Pancreas (tissue), 10 donors: ENCODE results near the gene CCL5. TPM values are rescaled to one million over a fixed set of nuclear protein-coding genes. Genes with fewer than 3 reads are reported as not detected.
"Not testable (repeated sequence)": the region's sequence is repeated elsewhere in the genome, so short reads cannot be mapped to it uniquely, and the experiment has no call there.

Experiments
- ATAC-seq, 4 donors: fragments of 200-7000 bp; cut with Tn5 transposase; one replicate each; pipeline versions ENCODE4 v1.8.0 to v1.9.1; 2020; ENCODE audit warnings: mild to moderate bottlenecking in 4 of 4, moderate library complexity in 4 of 4
- DNase-seq, 6 donors: peaks; one replicate each; pipeline ENCODE4 v3.0.0-alpha.2; 2020
- FAIRE-seq: peaks from 2 replicates; lab custom pipeline; 2012; peaks lifted over from hg19 to GRCh38; lab: Jason Lieb, UNC
- H3K27ac ChIP-seq, 4 donors: fragments of 200-600 bp; sonication (generic); 1 replicate in 3 of 4; 2 replicates in 1 of 4; pipeline versions ENCODE4 v1.5.0 to v1.8.0; 2020
- H3K27me3 ChIP-seq, 4 donors: fragments of 200-600 bp; one replicate each; pipeline ENCODE4 v1.8.0; 2021
- H3K36me3 ChIP-seq, 3 donors: fragments of 200-600 bp; sonication (generic) in 1 of 3; one replicate each; pipeline versions ENCODE4 v1.5.0 to v1.8.0; 2020 to 2021
- H3K4me1 ChIP-seq, 3 donors: fragments of 200-600 bp; one replicate each; pipeline ENCODE4 v1.8.0; 2021
- H3K4me3 ChIP-seq, 4 donors: fragments of 200-600 bp; sonication (generic) in 2 of 4; one replicate each; pipeline versions ENCODE4 v1.5.0 to v1.8.0; 2020 to 2021
- H3K9me3 ChIP-seq, 4 donors: fragments of 200-600 bp; one replicate each; pipeline ENCODE4 v1.8.0; 2021
- CTCF ChIP-seq, 4 donors: fragments of 200-600 bp; sonication (generic) in 3 of 4; IDR thresholded peaks; one replicate each; pipeline versions ENCODE4 v1.5.0 to v1.8.0; 2021; ENCODE audit warnings: antibody characterized with exemption in 4 of 4
- WGBS, 2 donors: extraction: QIAGEN DNeasy Blood & Tissue Kit; methylation state at CpG; one replicate each; pipeline ENCODE4 v1.1.7; 2013; 5-methylcytosine and 5-hydroxymethylcytosine counted together
- intact Hi-C, 3 donors: fragments of 100-400 bp; cut with DNase I; formaldehyde crosslinking; loops; one replicate each; pipeline versions ENCODE4 v1.11.1 to v1.14.2; 2022
- polyA plus RNA-seq, 2 donors: library from polyadenylated mRNA; stranded (reverse); fragments of 200-250 nt; gene quantifications; one replicate each; pipeline ENCODE4 v1.2.3, GENCODE V29; 2013
- total RNA-seq, 6 donors: library from RNA; stranded (reverse); fragmentation: NEBNext Ultra II Directional in 4 of 6; extraction: Animal tissue kit (Norgen Biotek cat#: 25700) in 4 of 6; gene quantifications; one replicate each; pipeline versions ENCODE4 v1.2.1 to v1.2.4, GENCODE V29; 2021 to 2023
- donor health status: healthy with polysubstance abuse.
- donor health status: DM: no; HTN: no; CAD: no; lungs with moderate emphysema.
- donor health status: DM: no; HTN: no; CAD: no.
- donor health status: control.
- donor health status: control.
- donor health status: Bipolar disorder and iron deficiency.
- donor health status: DM: yes; HTN: yes; CAD: no.
- donor health status: DM: no; HTN: no; CAD: no.
- donor health status: DM: no; HTN: no; CAD: no.
- donor health status: DM: yes; HTN: yes; CAD: no.

The CCL5 gene
- total and polyA plus RNA-seq, 8 donors = 0.47 to 3.5 (median 1.8) TPM

GRCh38 chr17:35900280-35900679 is 20.1 kb upstream of the CCL5 start:
- no peak for ATAC-seq
- Histone ChIP-seq H3K4me3 (no peak overlapping the region), H3K27me3 (no peaks in the 10 kb centered on the region), H3K27ac (no peak overlapping the region), H3K9me3 (no peaks in the 10 kb centered on the region), H3K36me3 (no peaks in the 10 kb centered on the region), H3K4me1 (no peaks in the 10 kb centered on the region)
- DNase-seq = no peak
- intact Hi-C loops = no loop called here
- 72 to 76% methylated on average over 5 of the region's 5 CpGs for WGBS, 2 donors
- no peak for FAIRE-seq
- no peak for TF ChIP-seq CTCF (IDR thresholded peaks at IDR 0.05)

- 39 to 45% methylated on average over 6 of the region's 6 CpGs for WGBS, 2 donors
- Histone ChIP-seq H3K9me3 (no peaks in the 10 kb centered on the region), H3K4me1 (no peaks in the 10 kb centered on the region), H3K4me3 (no peak overlapping the region), H3K27me3 (no peaks in the 10 kb centered on the region), H3K36me3 (no peaks in the 10 kb centered on the region), H3K27ac (no peak overlapping the region)
- DNase-seq (peak; percentile 48 to 79 (median 69)), FAIRE-seq (no peak), ATAC-seq (peak; percentile 77 to 91 (median 87))
- intact Hi-C loops = no loop called here
- no peak for TF ChIP-seq CTCF (IDR thresholded peaks at IDR 0.05)
These were observed 18.3 kb upstream of the CCL5 start for GRCh38 chr17:35898283-35899070.

GRCh38 chr17:35897772-35898171 is 17.6 kb upstream of the CCL5 start:
- 96 to 99% methylated on average over 7 of the region's 7 CpGs for WGBS, 2 donors
- H3K27ac ChIP-seq, H3K4me1 ChIP-seq, ATAC-seq, H3K27me3 ChIP-seq, H3K9me3 ChIP-seq, FAIRE-seq, intact Hi-C loops, H3K36me3 ChIP-seq, DNase-seq, H3K4me3 ChIP-seq: not testable (repeated sequence)

- H3K4me3 ChIP-seq = no peak overlapping the region
- no peak for TF ChIP-seq CTCF (IDR thresholded peaks at IDR 0.05)
- no peaks in the 10 kb centered on the region for H3K36me3 ChIP-seq
- H3K9me3 ChIP-seq = no peaks in the 10 kb centered on the region
- H3K27me3 ChIP-seq = no peaks in the 10 kb centered on the region
- H3K27ac ChIP-seq = no peak overlapping the region
- DNase-seq (no peak), FAIRE-seq (no peak), ATAC-seq (peak in 1 of 4 donors; percentile 45)
- 74 to 81% methylated on average over 14 of the region's 14 CpGs for WGBS, 2 donors
- no peaks in the 10 kb centered on the region for H3K4me1 ChIP-seq
- intact Hi-C loops = no loop called here
These were observed 15.8 kb upstream of the CCL5 start for GRCh38 chr17:35895636-35896587.

GRCh38 chr17:35894206-35894605 is 14.0 kb upstream of the CCL5 start:
- ATAC-seq (no peak), FAIRE-seq (no peak), DNase-seq (no peak)
- H3K27me3 ChIP-seq = no peaks in the 10 kb centered on the region
- H3K4me1 ChIP-seq = no peaks in the 10 kb centered on the region
- H3K36me3 ChIP-seq = no peaks in the 10 kb centered on the region
- H3K27ac ChIP-seq = no peak overlapping the region
- no peak overlapping the region for H3K4me3 ChIP-seq
- 87 to 91% methylated on average over 7 of the region's 7 CpGs for WGBS, 2 donors
- TF ChIP-seq CTCF (IDR thresholded peaks at IDR 0.05) = no peak
- intact Hi-C loops = no loop called here
- H3K9me3 ChIP-seq = no peaks in the 10 kb centered on the region
